ENCODE measurements around the gene EXOC4. TPM values are rescaled to one million over a fixed set of nuclear protein-coding genes. Genes with fewer than 3 reads are reported as not detected.

Gene EXOC4
- total RNA-seq, 1 experiment from 2014 or later, result 71.0 TPM

GRCh38 chr7:133672866-133673265 lies 420.0 kb downstream of the EXOC4 start:
- POLR2A ChIA-PET, result no interaction called here
- Histone ChIP-seq H3K4me1 (ENCODE audit: control insufficient read depth, insufficient read depth, low read length) (no peaks in the 10 kb centered on the region), H3K9me3 (ENCODE audit: control insufficient read depth, insufficient read depth, low read depth, low read length) (no peaks in the 10 kb centered on the region), H3K36me3 (ENCODE audit: control insufficient read depth, insufficient read depth, low read length) (no peaks in the 10 kb centered on the region), H3K4me3 (ENCODE audit: low read depth in 2 of 2, low read length in 2 of 2) (no peak overlapping the region), H3K27ac (ENCODE audit: low read length) (no peak overlapping the region), H3K27me3 (ENCODE audit: control insufficient read depth, insufficient read depth, low read length) (no peaks in the 10 kb centered on the region)
- intact Hi-C loops (cut with micrococcal nuclease; ENCODE audit: unreplicated experiment), result no loop called here
- in situ Hi-C loops (cut with HindIII; ENCODE audit: low pct_unique_long_range_greater_than_20kb, low sequenced_read_pairs), result no loop called here
- ATAC-seq (no peak), DNase-seq (ENCODE audit: low read depth, low spot score) (no peak)
- TF ChIP-seq TCF7L2 (IDR thresholded peaks at IDR 0.05; ENCODE audit: low read depth, low read length) (no peak), REST (IDR thresholded peaks at IDR 0.05; ENCODE audit: insufficient read depth in 1 of 2, low read depth in 2 of 2, low read length in 1 of 2) (no peak), SIN3A (IDR thresholded peaks at IDR 0.05; ENCODE audit: borderline replicate concordance, insufficient read depth, low read depth, low read length) (no peak), POLR2AphosphoS5 (IDR thresholded peaks at IDR 0.05; ENCODE audit: low read depth, low read length) (no peak)
- TF ChIP-seq, protein P1, sequence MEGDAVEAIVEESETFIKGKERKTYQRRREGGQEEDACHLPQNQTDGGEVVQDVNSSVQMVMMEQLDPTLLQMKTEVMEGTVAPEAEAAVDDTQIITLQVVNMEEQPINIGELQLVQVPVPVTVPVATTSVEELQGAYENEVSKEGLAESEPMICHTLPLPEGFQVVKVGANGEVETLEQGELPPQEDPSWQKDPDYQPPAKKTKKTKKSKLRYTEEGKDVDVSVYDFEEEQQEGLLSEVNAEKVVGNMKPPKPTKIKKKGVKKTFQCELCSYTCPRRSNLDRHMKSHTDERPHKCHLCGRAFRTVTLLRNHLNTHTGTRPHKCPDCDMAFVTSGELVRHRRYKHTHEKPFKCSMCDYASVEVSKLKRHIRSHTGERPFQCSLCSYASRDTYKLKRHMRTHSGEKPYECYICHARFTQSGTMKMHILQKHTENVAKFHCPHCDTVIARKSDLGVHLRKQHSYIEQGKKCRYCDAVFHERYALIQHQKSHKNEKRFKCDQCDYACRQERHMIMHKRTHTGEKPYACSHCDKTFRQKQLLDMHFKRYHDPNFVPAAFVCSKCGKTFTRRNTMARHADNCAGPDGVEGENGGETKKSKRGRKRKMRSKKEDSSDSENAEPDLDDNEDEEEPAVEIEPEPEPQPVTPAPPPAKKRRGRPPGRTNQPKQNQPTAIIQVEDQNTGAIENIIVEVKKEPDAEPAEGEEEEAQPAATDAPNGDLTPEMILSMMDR (IDR thresholded peaks at IDR 0.05), result no peak
- CTCF ChIA-PET, result no interaction called here
- no TSS peak for BruUV-seq (replicated peaks)

- Histone ChIP-seq H3K27ac (ENCODE audit: low read length) (no peak overlapping the region), H3K36me3 (ENCODE audit: control insufficient read depth, insufficient read depth, low read length) (no peaks in the 10 kb centered on the region), H3K4me1 (ENCODE audit: control insufficient read depth, insufficient read depth, low read length) (no peaks in the 10 kb centered on the region), H3K4me3 (ENCODE audit: low read depth in 2 of 2, low read length in 2 of 2) (no peak overlapping the region), H3K9me3 (ENCODE audit: control insufficient read depth, insufficient read depth, low read depth, low read length) (no peaks in the 10 kb centered on the region), H3K27me3 (ENCODE audit: control insufficient read depth, insufficient read depth, low read length) (no peaks in the 10 kb centered on the region)
- ChIA-PET CTCF (no interaction called here), POLR2A (no interaction called here)
- DNase-seq (ENCODE audit: low read depth, low spot score), result no peak
- BruUV-seq (replicated peaks), result no TSS peak
- no peak for ATAC-seq
- TF ChIP-seq TCF7L2 (IDR thresholded peaks at IDR 0.05; ENCODE audit: low read depth, low read length) (no peak), SIN3A (IDR thresholded peaks at IDR 0.05; ENCODE audit: borderline replicate concordance, insufficient read depth, low read depth, low read length) (no peak), POLR2AphosphoS5 (IDR thresholded peaks at IDR 0.05; ENCODE audit: low read depth, low read length) (no peak), REST (IDR thresholded peaks at IDR 0.05; ENCODE audit: insufficient read depth in 1 of 2, low read depth in 2 of 2, low read length in 1 of 2) (no peak)
- TF ChIP-seq, protein P1 (IDR thresholded peaks at IDR 0.05), result no peak
- in situ Hi-C loops (cut with HindIII; ENCODE audit: low pct_unique_long_range_greater_than_20kb, low sequenced_read_pairs) (no loop called here), intact Hi-C loops (cut with micrococcal nuclease; ENCODE audit: unreplicated experiment) (no loop called here)
Measured at GRCh38 chr7:133674079-133674763, 421.3 kb downstream of the EXOC4 start.

All from Panc1 (cell line).